ENCODE data around the gene IGLL5.

Gene IGLL5

GRCh38 chr22:22887621-22888503 lies at the start of gene IGLL5:
Gene IGLL5, plus strand, starts transcription at chr22:22887816. Its CDS starts 238 bp downstream, at chr22:22888054.
- no peak for DNase-seq

GRCh38 chr22:22838148-22838786 lies 49.3 kb upstream of the IGLL5 start:
- DNase-seq = no peak

GRCh38 chr22:22839570-22840314 lies 47.9 kb upstream of the IGLL5 start:
- DNase-seq = no peak

- no peak for DNase-seq
These were observed 46.8 kb upstream of the IGLL5 start for GRCh38 chr22:22840780-22841179.

- no peak for DNase-seq
These were observed 46.0 kb upstream of the IGLL5 start for GRCh38 chr22:22841598-22841997.

GRCh38 chr22:22842085-22842484 lies 45.5 kb upstream of the IGLL5 start:
- no peak for DNase-seq

GRCh38 chr22:22843848-22844247 lies 43.8 kb upstream of the IGLL5 start:
- DNase-seq = no peak

GRCh38 chr22:22847241-22847640 lies 40.4 kb upstream of the IGLL5 start:
- no peak for DNase-seq

- DNase-seq = peak; percentile 71
These were observed 39.2 kb upstream of the IGLL5 start for GRCh38 chr22:22848364-22848866.

GRCh38 chr22:22849640-22850610 lies 37.7 kb upstream of the IGLL5 start:
- no peak for DNase-seq

- no peak for DNase-seq
These were observed 35.6 kb upstream of the IGLL5 start for GRCh38 chr22:22851969-22852368.

GRCh38 chr22:22853713-22854112 lies 33.9 kb upstream of the IGLL5 start:
- DNase-seq = no peak

- no peak for DNase-seq
These were observed 33.1 kb upstream of the IGLL5 start for GRCh38 chr22:22854466-22854865.

- no peak for DNase-seq
These were observed 32.5 kb upstream of the IGLL5 start for GRCh38 chr22:22855085-22855484.

- peak; percentile 37 for DNase-seq
These were observed 31.9 kb upstream of the IGLL5 start for GRCh38 chr22:22855617-22856308.

GRCh38 chr22:22856364-22856763 lies 31.3 kb upstream of the IGLL5 start:
- DNase-seq = no peak

- DNase-seq = no peak
These were observed 30.6 kb upstream of the IGLL5 start for GRCh38 chr22:22856885-22857606.

GRCh38 chr22:22857607-22858558 lies 29.7 kb upstream of the IGLL5 start:
- DNase-seq = no peak

- no peak for DNase-seq
These were observed 29.1 kb upstream of the IGLL5 start for GRCh38 chr22:22858559-22858937.

GRCh38 chr22:22863001-22863400 lies 24.6 kb upstream of the IGLL5 start:
- no peak for DNase-seq
